AG09319 (cell line): Measurements from ENCODE around the gene MRPL34.
"Not testable (repeated sequence)": the region's sequence is repeated elsewhere in the genome, so short reads cannot be mapped to it uniquely, and the experiment has no call there.

Experiments used
- DNase-seq: peaks from one replicate; pipeline ENCODE4 v3.0.0-alpha.2; 2010; ENCODE audit warnings: low read depth; ENCODE audit errors: extremely low read depth
- TF ChIP-seq, protein P1 (sequence below): IDR thresholded peaks from 2 replicates; pipeline ENCODE4 v1.5.1; 2011; ENCODE audit warnings: low read depth, mild to moderate bottlenecking, inconsistent platforms, low read length, moderate library complexity

Gene MRPL34

GRCh38 chr19:17286263-17286662 lies 19.4 kb upstream of the MRPL34 start:
- TF ChIP-seq, protein P1, sequence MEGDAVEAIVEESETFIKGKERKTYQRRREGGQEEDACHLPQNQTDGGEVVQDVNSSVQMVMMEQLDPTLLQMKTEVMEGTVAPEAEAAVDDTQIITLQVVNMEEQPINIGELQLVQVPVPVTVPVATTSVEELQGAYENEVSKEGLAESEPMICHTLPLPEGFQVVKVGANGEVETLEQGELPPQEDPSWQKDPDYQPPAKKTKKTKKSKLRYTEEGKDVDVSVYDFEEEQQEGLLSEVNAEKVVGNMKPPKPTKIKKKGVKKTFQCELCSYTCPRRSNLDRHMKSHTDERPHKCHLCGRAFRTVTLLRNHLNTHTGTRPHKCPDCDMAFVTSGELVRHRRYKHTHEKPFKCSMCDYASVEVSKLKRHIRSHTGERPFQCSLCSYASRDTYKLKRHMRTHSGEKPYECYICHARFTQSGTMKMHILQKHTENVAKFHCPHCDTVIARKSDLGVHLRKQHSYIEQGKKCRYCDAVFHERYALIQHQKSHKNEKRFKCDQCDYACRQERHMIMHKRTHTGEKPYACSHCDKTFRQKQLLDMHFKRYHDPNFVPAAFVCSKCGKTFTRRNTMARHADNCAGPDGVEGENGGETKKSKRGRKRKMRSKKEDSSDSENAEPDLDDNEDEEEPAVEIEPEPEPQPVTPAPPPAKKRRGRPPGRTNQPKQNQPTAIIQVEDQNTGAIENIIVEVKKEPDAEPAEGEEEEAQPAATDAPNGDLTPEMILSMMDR, result no peak
- DNase-seq, result no peak

GRCh38 chr19:17286752-17287151 lies 18.9 kb upstream of the MRPL34 start:
- TF ChIP-seq, protein P1, result no peak
- DNase-seq, result no peak

DNA sequence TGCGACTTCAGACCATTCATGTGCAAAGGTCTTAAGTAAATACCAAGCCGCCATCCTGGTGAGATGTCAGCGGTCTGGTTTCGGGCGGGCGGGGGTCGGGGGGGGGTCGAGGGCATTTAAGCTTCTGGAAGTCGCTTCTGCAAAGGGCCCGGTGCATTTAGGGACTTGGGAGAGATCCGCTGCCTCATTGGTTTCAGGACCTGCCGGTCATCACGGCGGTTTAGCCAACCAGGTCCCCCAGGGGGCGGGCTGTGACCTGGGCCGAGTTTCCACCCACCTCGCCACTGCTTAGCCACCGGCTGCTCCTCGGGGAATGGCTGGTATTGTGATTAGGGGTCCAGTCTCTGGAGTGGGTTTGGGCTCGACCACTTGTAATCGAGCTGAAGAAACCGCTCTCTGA lies 16.2 kb upstream of the MRPL34 start:
- DNase-seq, result peak; percentile 62
- TF ChIP-seq, protein P1, result no peak

DNA sequence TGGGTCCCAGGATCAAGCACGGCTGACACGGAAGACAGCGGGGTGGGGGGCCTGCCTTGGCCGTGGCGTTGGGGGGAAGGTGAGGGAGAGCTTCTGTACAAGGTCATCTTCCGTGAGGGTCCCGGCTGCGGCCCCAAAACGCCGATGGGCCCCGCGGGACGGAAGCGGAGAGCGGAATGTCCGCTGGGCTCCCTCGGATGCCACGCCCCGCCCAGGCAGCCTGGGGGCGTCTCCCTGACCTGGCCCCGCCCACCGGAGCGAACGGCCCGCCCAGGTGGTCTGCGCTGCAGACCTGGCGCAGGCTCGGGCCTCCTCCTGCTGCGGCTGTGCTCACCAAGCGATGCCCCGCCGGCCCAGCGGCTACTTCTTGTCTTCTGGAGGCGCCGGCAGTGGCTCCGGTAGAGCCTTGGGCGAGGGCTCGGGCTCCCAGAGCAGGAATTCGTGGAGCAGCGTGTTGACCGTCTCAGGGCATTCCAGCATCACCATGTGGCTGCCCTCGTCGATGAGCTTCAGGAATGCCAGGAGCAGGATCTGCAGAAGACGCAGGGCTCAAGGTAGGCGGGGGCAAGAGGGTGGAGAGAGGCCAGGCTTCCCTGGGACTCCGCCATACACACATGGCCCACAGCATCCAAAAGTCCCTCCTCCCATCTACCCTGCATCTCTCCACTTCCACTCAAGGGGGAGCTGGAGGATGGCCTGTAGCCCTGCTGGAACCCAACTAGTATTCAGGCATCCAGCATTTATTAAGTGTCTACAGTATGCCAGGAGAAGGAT lies 13.2 kb upstream of the MRPL34 start:
- peak; percentile 59 for DNase-seq
- TF ChIP-seq, protein P1, result peak; percentile 80

DNA sequence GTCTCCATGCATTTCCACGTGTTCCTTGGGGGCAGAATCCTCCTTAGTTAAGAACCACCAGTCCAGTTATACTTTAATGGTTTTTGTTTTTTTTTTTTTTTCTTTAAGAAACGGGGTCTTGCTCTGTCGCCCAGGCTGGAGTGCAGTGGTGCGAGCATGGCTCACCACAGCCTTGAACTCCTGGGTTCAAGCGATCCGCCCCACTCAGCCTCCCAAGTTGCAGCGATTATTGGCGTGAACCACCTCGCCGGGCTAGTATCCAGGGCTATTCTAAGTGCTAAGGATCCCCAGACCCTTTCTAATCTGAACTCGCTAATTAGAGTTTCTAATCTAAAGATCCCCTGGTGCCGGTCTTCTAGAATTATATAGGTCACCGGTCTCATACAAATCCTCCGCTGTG lies 12.1 kb upstream of the MRPL34 start:
- TF ChIP-seq, protein P1, result no peak
- no peak for DNase-seq

DNA sequence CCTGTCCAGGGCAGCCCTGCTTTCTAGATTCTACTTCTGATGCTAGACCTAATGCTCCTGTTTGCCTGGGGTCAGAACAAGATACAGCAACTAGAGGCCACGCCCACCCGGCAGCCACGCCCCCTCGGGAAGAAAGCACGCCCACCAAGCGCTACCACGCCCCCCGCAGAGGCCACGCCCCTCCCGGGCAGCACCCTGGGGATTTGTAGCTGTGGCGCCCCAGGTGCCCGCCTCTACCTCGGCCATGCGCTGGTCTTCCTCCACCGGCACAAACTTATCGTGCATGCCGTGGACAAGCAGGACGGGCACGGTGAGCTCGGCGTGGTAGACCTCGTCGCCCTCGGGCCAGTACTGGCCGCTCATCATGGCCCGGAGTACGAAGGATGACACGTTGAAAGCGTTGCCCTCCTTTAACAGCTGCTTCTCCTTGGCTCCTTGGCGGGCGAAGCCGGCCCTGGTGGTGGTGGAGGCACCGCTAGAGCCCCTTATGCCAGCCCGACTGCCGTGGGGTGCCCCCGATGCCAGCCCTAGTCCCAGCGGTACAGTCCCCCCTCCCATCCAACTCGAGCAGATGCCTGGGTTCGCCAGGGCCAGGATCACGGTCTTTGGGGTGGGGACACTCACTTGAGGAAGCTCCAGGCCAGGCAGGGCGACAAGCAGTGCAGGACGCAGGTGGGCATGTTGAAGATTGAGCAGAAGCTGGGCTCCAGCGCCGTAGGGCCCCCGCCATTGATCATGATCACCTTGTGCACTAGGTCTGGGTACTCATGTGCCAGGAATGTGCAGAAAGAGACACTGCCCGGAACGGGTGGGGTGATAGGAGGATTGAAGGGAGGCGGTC lies 11.4 kb upstream of the MRPL34 start:
- no peak for DNase-seq
- TF ChIP-seq, protein P1, result no peak

DNA sequence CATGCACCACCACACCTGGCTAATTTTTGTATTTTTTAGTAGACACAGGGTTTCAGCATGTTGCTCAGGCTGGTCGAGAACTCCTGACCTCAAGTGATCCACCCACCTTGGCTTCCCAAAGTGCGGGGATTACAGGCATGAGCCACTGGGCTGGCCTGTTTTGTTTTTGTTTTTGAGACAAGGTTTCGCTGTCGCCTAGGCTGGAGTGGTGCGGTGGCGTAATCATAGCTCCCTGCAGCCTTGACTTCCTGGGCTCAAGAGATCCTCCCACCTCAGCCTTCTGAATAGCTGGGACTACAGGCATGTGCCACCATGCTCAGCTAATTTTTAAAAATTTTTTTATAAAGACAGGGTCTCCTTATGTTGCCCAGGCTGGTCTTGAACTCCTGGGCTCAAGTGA lies 10.1 kb upstream of the MRPL34 start:
- DNase-seq, result not testable (repeated sequence)
